IPS-NIHi7 (cell line): ENCODE measurements around the gene SPSB2.
"Not testable (repeated sequence)": the region's sequence is repeated elsewhere in the genome, so short reads cannot be mapped to it uniquely, and the experiment has no call there.

Source experiments
- DNase-seq: peaks from one replicate; pipeline ENCODE4 v3.0.0; 2012; ENCODE audit warnings: mixed read lengths; ENCODE audit errors: extremely low spot score

Gene SPSB2, protein sequence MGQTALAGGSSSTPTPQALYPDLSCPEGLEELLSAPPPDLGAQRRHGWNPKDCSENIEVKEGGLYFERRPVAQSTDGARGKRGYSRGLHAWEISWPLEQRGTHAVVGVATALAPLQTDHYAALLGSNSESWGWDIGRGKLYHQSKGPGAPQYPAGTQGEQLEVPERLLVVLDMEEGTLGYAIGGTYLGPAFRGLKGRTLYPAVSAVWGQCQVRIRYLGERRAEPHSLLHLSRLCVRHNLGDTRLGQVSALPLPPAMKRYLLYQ

DNA sequence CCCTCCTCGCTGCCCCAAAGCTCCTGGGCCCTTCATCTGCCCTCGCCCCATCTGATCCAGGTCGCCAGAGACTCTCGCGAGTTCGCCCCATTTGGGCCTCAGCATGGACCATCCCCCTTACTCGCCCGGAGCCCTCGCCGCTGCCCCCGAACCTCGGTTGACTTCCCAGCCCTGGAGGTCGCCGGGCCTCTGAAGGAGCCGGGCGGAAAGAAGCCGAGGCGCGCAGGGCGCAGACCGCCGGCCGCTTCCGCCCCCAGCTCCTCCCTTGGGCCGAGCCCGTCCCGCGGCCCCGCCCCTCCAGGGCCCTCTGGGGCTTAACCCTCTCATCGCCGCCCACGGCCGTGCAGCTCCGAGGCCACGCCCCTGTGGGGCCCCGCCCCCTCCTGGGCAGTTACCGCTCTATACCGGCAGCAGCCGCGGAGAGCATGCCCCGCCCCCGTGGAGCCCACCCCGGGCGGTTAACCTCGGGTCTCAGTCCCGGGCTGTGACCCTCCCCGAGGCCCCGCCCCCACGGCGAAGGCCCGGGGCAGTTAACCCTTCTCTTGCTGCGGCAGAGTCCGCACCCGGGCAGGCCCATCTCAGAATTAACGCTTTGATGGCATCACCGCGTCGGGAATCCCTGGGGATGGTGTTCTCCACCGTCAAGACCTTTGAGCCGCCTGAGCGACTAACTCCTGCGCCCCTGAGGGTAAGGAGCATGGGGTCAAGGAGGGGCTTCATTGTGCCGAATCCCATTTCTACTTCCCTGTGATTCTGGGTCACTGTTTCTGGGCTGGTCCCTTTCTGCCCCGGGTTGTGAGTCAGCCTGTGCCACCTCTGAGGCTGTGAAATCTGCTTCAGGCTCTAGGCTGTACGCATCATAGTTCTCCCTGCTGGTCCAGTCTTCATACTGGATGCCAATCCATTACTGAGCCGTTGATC, at the start of gene SPSB2:
SPSB2 (minus strand) TSS at position 210 of the 921 bp plus-strand sequence. CDS start 402 bp downstream, outside the sequence.
- peak; percentile 98 for DNase-seq

DNA sequence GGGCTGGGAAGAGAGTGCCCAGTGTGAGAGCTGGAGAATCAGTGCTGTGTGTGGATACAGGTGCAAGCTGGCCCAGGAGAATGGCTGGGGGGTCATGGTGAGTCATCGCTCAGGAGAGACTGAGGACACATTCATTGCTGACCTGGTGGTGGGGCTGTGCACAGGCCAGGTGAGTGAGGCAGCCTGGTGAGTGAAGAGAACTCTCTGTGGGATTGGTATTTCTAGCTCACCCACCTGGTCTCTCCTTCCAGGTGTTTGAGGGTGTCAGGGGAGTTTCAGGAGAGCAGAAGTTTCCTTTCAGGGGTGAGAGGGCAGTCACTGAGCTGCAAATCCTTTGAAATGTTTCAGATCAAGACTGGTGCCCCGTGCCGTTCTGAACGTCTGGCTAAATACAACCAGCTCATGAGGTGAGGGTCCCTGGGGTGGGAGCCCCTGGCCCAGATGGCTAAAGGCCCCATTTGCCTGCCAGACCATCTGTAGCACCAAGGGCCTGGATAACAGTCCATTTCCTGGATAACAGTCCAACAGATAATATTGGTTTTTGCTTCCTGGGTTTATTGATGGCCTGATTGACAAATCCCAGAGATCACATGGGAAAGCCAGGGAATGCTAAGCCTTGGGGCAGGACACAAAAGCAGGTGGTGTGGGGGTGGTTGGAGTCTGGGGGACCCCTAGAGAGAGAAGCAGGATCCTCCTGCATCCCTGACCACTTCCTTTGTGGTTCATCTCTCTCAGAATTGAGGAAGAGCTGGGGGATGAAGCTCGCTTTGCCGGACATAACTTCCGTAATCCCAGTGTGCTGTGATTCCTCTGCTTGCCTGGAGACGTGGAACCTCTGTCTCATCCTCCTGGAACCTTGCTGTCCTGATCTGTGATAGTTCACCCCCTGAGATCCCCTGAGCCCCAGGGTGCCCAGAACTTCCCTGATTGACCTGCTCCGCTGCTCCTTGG, 49.2 kb upstream of the SPSB2 start:
- DNase-seq, result no peak

DNA sequence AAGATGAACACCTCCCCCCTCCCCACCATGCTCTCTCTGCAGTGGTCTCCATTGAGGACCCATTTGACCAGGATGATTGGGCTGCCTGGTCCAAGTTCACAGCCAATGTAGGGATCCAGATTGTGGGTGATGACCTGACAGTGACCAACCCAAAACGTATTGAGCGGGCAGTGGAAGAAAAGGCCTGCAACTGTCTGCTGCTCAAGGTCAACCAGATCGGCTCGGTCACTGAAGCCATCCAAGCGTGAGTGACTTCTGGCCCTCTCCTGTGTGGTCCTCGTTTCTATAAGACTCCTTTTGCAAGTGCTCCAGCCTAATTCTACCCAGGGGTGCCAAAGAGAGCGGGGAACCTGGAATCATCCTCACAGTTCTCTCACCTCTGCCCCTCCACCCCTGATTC, 48.4 kb upstream of the SPSB2 start:
- no peak for DNase-seq

DNA sequence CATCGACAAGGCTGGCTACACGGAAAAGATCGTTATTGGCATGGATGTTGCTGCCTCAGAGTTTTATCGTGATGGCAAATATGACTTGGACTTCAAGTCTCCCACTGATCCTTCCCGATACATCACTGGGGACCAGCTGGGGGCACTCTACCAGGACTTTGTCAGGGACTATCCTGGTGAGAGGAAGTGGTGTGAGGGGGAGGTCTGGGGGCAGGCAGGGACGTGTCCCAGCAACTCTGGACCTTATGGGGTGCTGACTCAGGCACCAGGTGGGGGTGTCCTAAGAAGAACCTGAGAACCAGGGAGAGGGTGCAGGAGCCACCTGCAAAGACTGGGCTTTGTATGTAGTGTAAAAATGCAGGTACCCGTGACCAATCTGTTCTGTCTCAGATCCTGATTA, 46.5 kb upstream of the SPSB2 start:
- no peak for DNase-seq

DNA sequence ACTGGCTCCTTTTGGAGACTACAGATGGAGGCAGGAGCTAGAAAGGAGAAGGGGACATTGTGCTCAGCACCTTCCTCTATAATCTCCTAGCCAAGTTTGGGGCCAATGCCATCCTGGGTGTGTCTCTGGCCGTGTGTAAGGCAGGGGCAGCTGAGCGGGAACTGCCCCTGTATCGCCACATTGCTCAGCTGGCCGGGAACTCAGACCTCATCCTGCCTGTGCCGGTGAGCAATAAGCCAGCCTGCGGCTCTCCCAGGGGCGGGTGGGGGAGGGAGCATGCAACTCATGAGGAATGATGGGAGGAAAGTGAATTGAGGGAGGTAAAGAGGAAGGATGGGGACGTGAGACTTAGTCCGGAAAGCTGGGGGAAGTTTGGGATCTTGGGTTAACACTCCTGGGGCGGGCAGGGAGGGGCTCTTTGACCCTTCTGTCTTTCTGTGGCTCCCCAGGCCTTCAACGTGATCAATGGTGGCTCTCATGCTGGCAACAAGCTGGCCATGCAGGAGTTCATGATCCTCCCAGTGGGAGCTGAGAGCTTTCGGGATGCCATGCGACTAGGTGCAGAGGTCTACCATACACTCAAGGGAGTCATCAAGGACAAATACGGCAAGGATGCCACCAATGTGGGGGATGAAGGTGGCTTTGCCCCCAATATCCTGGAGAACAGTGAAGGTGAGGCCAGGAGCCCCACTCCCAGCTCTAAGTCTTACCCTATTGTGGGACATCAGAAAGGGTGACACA, 44.6 kb upstream of the SPSB2 start:
- DNase-seq, result no peak

DNA sequence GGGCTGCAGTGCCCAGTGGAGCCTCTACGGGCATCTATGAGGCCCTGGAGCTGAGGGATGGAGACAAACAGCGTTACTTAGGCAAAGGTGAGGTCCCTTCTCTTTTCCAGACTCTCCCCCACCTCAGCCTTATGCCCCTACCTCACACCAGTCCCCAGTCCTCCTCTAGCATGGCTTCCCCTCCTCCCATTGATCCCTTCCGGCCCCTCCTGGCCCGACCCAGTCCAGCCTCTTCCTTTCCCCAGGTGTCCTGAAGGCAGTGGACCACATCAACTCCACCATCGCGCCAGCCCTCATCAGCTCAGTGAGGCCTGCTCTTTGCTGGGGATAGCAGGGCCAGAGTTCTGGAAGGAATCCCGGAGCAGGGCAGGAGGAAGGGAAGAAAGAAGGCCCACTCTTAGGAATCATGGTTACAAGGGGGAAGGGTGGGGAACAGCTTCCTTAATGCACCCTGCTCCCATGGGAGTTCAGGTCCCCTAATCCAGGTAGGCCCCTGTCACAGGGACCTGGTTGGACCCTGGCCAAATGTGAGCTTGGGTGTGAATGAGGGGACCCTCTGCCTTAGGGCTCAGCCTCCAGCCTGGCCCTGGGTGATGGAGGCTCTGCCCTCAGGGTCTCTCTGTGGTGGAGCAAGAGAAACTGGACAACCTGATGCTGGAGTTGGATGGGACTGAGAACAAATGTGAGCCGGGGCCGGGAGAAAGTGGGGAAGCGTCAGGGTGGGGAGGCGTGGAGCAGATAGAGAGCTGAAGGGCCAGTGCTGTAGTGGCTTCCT, 43.5 kb upstream of the SPSB2 start:
- no peak for DNase-seq

DNA sequence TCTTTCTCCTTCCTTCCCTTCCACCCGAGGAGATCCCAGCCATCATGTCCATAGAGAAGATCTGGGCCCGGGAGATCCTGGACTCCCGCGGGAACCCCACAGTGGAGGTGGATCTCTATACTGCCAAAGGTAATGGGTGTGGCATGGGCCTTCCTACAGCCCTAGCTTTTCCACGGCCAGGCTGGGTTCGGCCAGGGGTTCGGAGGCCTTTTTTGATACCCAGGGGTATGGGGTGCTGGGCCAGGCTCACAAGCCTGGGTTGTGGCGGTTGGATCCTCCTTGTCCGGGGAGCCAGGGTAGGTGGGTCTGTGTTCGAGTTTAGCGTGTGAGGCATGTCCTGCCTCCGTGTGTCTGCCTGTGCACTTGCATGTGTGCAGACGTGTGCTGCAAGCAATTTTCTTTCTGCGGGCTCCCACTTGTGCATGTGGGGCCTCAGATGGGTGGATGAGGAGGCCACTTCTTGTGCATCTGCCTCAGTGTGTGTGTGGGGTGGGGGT, 42.7 kb upstream of the SPSB2 start:
- no peak for DNase-seq

DNA sequence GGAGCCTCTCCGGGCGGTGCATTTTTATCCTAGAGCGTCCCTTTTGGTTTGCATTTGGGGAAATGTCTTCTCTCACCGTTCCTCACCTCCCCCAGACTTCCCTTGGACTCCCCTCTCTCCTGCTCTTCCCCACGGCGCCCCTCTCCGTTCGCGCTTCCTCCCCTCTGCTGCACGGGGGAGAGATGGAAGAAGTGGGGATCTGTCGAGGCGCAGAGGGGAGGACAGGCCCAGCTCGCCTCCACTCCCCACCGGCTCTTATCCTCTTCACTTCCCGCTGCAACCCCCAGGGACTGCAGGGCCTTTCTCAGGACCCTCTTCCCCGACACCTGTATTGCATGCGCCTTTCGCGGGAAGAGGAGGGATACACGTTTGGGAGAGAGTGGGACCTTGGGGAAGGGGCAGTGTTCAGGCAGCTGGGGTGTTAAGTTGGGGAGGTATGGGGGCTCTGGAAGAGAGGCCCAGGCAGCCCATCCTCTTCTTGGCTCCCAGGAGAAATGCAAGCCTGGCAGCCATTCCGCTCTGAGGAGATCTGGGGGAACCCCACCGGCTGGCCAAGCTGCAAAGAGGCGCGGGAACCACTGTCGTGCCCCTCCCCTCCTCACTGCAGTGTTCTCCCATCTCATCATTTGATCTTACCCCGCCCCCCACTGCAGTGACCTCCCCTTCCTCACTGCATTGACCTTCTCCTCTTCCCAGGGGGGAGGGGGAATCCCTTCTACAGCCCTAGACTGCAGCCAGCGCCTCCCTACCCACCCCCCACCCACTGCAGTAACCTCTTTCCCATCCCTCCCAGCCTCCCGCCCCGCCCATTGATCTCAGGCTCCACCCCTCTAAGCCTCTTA, 42.1 kb upstream of the SPSB2 start:
- peak; percentile 71 for DNase-seq

DNA sequence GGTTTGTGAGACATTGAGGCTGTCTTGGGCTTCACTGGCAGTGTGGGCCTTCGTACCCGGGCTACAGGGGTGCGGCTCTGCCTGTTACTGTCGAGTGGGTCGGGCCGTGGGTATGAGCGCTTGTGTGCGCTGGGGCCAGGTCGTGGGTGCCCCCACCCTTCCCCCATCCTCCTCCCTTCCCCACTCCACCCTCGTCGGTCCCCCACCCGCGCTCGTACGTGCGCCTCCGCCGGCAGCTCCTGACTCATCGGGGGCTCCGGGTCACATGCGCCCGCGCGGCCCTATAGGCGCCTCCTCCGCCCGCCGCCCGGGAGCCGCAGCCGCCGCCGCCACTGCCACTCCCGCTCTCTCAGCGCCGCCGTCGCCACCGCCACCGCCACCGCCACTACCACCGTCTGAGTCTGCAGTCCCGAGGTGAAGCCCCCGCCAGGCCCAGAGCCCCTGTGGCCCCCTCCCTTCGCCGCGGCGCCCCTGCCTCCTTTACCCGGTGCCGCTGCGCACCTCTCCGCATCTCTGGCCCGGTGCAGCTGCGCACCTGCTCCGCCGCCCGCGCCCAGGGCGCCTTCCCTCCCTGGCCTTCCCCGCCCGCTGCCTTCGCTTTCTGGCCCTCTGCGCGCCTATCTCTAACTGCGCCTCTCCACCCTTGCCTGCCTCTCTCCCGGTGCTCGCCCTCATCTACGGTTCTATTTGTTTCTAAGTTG, 41.3 kb upstream of the SPSB2 start, which contains the start of gene ENO2:
ENO2 (plus strand) TSS at position 335 of the 701 bp plus-strand sequence. CDS start 1,253 bp downstream, outside the sequence.
- peak; percentile 63 for DNase-seq

DNA sequence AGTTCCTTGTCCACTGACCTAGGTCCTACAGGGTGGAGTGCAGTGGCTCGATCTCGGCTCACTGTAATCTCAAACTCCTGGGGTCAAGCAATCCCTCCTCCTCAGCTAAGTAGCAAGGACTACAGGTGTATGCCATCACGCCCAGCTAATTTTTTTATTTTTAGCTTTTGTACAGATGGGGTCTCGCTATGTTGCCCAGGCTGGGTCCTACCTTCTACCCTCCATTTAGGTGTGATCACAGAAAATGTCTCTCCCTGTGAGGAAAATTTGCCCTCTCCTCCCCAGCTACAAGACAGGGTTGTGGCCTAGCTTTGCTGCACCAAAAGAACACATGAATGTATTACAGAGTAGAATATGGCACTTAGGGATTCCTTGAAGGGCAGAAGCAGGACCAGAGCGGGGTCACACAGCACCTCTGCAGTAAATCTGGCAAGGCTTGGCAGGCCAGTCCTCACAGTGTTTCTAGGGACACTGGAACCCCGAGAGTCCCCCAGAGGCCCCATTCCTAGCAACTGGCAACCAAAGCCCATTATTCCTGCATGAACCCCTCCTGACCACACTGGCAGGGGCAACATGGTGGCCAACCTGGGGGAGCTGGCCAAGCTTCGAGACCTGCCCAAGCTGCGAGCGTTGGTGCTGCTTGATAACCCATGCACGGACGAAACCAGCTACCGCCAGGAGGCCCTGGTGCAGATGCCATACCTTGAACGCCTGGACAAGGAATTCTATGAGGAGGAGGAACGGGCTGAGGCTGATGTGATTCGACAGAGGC, 39.2 kb upstream of the SPSB2 start:
- DNase-seq, result no peak

DNA sequence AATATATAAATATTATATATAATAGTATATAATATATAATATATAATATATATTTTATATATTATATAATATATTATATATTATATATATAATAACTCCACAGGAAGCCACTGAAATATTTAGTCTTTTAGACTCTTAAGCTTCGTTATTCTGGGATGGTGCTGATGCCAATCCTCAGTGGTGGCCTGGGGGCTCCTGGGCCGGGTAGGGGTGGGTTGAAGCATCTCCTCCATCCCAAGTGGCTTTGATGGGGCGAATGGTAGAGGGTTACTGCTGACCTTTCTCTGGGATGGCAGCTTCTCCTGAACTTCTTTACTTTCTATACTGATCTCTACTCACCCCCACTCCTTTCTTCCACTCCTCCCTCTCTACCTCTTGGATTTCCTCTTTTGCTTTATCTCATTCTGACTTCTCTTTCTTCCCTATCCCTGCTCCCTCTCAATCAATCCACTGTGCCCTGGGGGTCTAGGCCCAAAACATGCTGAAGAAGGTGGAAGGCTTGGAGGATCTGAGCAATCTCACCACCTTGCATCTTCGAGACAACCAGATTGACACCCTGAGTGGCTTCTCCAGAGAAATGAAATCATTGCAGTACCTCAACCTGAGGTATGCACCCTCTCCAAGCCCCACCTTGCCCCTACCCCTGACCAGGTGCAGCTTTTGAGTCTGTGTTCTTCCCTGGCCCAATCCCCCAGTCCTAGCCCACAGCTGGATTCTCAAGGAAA, 36.5 kb upstream of the SPSB2 start:
- DNase-seq, result no peak

DNA sequence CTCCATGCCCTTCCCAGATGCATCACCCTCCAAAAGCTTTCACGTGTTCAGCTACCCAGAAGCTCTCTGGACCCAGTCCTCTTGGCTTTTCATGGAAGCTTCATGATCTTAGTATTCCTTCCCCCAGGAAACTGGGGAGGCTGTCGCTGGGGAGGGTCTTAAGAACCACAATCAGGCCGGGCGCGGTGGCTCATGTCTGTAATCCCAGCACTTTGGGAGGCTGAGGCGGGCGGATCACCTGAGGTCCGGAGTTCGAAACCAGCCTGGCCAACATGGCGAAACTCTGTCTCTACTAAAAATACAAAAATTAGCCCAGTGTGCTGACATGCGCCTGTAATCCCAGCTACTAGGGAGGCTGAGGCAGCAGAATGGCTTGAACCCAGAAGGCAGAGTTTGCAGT, 35.0 kb upstream of the SPSB2 start:
- DNase-seq, result not testable (repeated sequence)

DNA sequence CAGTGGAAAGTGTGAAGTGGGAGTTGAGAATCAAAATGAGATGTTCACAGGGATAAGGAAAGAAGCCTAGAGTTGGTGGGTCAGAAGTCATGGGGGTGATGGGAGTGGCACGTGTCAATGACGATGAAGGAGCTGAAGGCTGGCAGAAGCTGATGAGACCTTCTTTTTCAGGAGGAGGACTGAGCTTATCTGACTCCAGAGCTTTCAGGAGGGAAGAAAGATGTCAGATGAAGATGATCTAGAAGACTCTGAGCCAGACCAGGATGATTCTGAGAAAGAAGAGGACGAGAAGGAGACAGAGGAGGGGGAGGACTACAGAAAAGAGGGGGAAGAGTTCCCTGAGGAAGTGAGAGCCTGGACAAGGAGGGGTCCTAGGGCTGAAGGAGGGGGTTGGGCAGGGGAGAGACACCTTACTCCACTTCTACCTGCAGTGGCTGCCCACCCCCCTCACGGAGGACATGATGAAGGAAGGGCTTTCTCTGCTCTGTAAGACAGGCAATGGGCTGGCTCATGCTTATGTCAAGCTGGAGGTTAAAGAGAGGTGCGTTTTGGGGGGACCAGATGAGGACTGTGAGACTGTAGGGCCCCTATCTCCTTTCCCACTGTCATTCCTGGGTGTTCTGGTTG, 32.4 kb upstream of the SPSB2 start:
- DNase-seq, result no peak

DNA sequence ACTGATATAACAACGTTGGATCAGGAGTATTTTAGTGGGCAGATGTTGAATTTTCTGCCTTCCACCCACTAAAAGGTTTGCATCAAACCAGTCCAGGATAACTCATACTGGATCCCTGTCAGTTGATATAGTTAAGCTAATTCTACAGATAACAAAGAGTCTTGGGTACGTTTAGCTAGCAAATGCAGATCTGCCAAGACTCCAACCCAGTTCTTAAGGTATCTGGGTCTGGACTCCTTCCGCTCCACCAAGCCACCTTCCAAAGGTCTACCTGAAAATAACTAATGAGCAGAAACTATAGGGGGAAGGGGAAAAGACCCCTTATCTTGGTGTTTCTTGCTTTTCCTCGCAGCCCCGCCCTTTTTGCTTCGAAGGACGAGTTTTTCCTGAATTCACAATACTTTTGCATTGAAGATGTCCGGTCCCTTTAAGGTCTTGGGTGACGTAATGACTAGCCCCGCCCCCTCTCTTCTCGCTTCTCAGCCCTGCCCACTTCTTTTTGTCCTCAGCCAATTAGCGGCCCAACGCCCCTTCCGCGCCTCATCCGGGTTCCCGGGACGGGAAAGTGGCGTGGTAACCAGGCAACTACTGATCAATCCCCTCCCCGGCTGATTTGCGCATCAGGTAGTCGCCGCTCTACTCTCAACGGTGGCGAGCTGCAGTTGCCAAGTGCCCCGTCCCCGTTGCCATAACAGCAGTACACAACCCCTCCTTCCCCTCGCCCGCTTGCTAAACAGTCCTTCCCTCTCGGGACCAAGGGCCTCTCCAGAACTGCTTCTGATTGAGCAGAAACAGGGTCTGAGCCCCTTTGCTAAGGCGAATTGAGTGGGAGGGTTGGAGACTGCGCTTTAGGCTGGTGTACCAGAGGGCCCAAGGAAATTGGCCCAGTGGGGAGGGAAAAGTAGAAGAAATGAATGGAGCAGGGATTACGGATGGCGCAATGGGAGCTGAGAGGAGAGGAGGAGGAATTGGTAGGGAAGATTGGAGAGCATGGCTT, 31.5 kb upstream of the SPSB2 start, which contains the start of gene LRRC23:
LRRC23 (plus strand) TSS at position 543 of the 997 bp plus-strand sequence. CDS start 812 bp downstream, outside the sequence.
- DNase-seq, result peak; percentile 94

DNA sequence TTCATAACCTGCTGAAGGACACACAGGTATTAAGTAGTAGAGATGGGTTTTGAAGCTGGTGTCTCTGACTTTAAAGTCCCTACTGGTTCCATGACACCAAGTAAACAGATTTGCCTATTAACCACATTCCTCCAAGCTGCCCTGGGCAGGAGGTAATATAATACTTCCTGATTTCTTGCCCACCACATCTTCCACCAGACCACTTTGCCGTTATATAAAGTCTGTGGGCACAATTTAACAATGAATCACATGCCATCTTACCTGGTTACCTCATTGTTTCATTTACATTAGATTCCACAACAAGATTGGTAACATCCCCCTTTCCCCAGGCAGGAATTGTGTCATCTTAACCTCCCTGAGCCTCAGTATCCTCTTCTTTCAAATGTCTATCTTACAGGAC, 30.6 kb upstream of the SPSB2 start:
- DNase-seq, result no peak
